Subcutaneous adipose tissue (tissue), 4 donors: ENCODE data around the gene RFXANK. TPM values are rescaled to one million over a fixed set of nuclear protein-coding genes. Genes with fewer than 3 reads are reported as not detected.

Source experiments
- CTCF ChIP-seq: fragments of 450-650 bp; IDR thresholded peaks from one replicate; pipeline ENCODE4 v1.5.1; 2016; ENCODE audit warnings: low read depth, mild to moderate bottlenecking, control low read depth, antibody characterized with exemption, moderate library complexity
- total RNA-seq, 4 donors: library from RNA; depleted of rRNA; stranded (reverse); fragments of >200 nt; gene quantifications; one replicate each; pipeline ENCODE4 v1.1.0, GENCODE V29; 2016

The RFXANK gene
- total RNA-seq, 4 donors from 2014 or later: 34.5 to 45.4 (median 39.6) TPM

GRCh38 chr19:19213426-19214158 is 21.5 kb downstream of the RFXANK start:
- no peak for TF ChIP-seq CTCF

DNA sequence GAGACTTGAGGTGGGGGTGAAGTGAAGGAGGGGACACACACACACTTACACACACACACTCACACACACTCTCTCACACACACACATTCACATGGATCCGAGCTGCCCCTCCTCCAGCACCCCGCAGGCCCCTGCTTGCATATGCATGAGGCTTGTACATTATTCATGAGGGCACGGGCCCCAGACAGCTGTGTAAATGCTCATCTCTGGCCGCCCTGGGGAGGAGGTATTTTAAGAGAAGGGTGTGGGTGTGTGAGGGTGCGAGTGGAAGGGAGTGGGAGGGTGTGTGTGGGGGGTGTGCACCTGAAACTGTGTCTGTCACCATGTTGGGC is 22.1 kb downstream of the RFXANK start:
- no peak for TF ChIP-seq CTCF

DNA sequence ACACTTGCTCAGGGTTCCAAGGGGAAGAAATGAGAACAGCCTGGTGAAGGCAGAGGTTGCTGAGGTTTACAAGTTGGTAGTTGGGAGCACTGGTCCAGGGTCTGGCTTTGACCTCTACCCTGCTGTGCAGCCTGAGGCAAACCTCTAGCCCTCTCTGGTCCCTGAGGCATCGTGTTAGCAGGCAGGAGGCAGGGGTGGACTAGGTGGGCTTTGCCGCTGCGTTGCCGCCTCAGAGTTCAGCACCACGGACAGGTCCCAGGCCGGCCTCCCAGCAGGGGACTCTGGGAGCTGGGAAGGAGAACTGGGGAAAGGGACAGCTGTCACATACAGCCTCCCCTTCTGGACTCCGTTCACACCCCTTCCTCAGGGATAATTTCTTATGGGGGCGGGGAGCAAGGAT is 22.8 kb downstream of the RFXANK start:
- no peak for TF ChIP-seq CTCF

DNA sequence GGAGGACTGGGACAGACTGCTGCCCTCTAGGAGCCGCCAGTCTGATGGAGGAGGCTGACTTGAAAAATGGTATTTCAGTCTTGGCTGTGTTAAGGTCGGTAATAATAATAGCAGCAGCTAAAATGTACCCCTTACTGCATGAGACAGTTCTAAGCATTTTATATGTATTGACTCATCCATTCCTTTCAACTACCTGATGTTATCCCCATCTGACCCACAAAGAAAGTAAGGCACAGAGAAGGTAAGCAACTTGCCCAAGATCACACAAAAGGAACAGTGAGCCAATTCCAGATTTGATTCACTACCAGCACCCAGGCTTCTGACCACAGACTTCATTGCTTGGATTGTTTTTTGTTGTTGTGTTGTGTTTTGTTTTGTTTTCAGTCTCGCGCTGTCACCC is 23.7 kb downstream of the RFXANK start:
- TF ChIP-seq CTCF: no peak

- TF ChIP-seq CTCF: no peak
Measured at GRCh38 chr19:19217099-19217498, 25.0 kb downstream of the RFXANK start.

DNA sequence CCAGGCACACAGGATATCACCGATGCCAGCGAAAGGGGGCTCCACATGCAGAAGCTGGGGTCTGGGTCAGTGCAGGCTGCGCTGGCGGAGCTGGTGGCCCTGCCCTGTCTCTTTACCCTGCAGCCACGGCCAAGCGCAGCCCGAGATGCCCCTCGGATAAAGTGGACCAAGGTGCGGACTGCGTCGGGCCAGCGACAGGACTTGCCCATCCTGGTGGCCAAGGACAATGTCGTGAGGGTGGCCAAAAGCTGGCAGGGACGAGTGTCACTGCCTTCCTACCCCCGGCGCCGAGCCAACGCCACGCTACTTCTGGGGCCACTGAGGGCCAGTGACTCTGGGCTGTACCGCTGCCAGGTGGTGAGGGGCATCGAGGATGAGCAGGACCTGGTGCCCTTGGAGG is 26.9 kb downstream of the RFXANK start:
- TF ChIP-seq CTCF: no peak

- TF ChIP-seq CTCF: no peak
Measured at GRCh38 chr19:19223060-19223459, 31.0 kb downstream of the RFXANK start.
